ENCODE results near the gene FGB.

Gene FGB

GRCh38 chr4:154611833-154612232 is 49.0 kb downstream of the FGB start:
- TF ChIP-seq ARNT (IDR thresholded peaks at IDR 0.05) (no peak), FOXM1 (IDR thresholded peaks at IDR 0.05; ENCODE audit: borderline replicate concordance) (no peak), SUZ12 (IDR thresholded peaks at IDR 0.05) (no peak), FOXA1 (IDR thresholded peaks at IDR 0.05) (no peak), CTBP1 (IDR thresholded peaks at IDR 0.05; ENCODE audit: borderline replicate concordance) (no peak), HDGF (IDR thresholded peaks at IDR 0.05; ENCODE audit: borderline replicate concordance) (no peak), ZNF384 (IDR thresholded peaks at IDR 0.05) (no peak), BHLHE40 (IDR thresholded peaks at IDR 0.05; ENCODE audit: borderline replicate concordance) (no peak), L3MBTL2 (conservative IDR thresholded peaks at IDR 0.05) (no peak), SP1 (IDR thresholded peaks at IDR 0.05) (no peak), FOXK2 (IDR thresholded peaks at IDR 0.05) (no peak), LEF1 (IDR thresholded peaks at IDR 0.05; ENCODE audit: borderline replicate concordance) (no peak), TARDBP (IDR thresholded peaks at IDR 0.05) (no peak), ELF4 (IDR thresholded peaks at IDR 0.05) (no peak), PKNOX1 (IDR thresholded peaks at IDR 0.05) (no peak), NFRKB (IDR thresholded peaks at IDR 0.05) (no peak)
- CTCF ChIA-PET = interaction anchor here (0.6 to 1.7 kb wide), 3 partner anchors 10 to 53 kb away, joined by 3 to 5 read pairs (median 4); no protein-coding TSS in a partner anchor
- no peak for DNase-seq (ENCODE audit: extremely low spot score)
- POLR2A ChIA-PET = interaction anchor here (2.1 kb wide), 1 partner anchor 62 kb away, joined by 10 read pairs; the partner anchor contains the start of gene PLRG1

GRCh38 chr4:154612472-154613414 is 49.9 kb downstream of the FGB start, which contains the start of gene FGG:
Gene FGG, minus strand, starts transcription at chr4:154612656. Its CDS starts 47 bp downstream, at chr4:154612609.
- TF ChIP-seq ZNF384 (IDR thresholded peaks at IDR 0.05) (no peak), SP1 (IDR thresholded peaks at IDR 0.05) (no peak), CTBP1 (IDR thresholded peaks at IDR 0.05; ENCODE audit: borderline replicate concordance) (no peak), PKNOX1 (IDR thresholded peaks at IDR 0.05) (no peak), ARNT (IDR thresholded peaks at IDR 0.05) (no peak), LEF1 (IDR thresholded peaks at IDR 0.05; ENCODE audit: borderline replicate concordance) (no peak), FOXK2 (IDR thresholded peaks at IDR 0.05) (no peak), HDGF (IDR thresholded peaks at IDR 0.05; ENCODE audit: borderline replicate concordance) (no peak), FOXM1 (IDR thresholded peaks at IDR 0.05; ENCODE audit: borderline replicate concordance) (no peak), L3MBTL2 (conservative IDR thresholded peaks at IDR 0.05) (no peak), SUZ12 (IDR thresholded peaks at IDR 0.05) (no peak), BHLHE40 (IDR thresholded peaks at IDR 0.05; ENCODE audit: borderline replicate concordance) (no peak), TARDBP (IDR thresholded peaks at IDR 0.05) (no peak), ELF4 (IDR thresholded peaks at IDR 0.05) (no peak), FOXA1 (IDR thresholded peaks at IDR 0.05) (no peak), NFRKB (IDR thresholded peaks at IDR 0.05) (no peak)
- POLR2A ChIA-PET = interaction anchor here (2.1 kb wide), 1 partner anchor 63 kb away, joined by 10 read pairs; the partner anchor contains the start of gene PLRG1
- CTCF ChIA-PET = interaction anchor here (0.5 to 1.7 kb wide), 5 partner anchors 9 to 740 kb away, joined by 3 to 5 read pairs (median 3); no protein-coding TSS in a partner anchor

GRCh38 chr4:154614306-154614705 is 51.5 kb downstream of the FGB start:
- POLR2A ChIA-PET = no interaction called here
- TF ChIP-seq ARNT (IDR thresholded peaks at IDR 0.05) = no peak
- no peak for TF ChIP-seq ZNF384 (IDR thresholded peaks at IDR 0.05)
- TF ChIP-seq ELF4 (IDR thresholded peaks at IDR 0.05) = no peak
- TF ChIP-seq LEF1 (IDR thresholded peaks at IDR 0.05; ENCODE audit: borderline replicate concordance) = no peak
- CTCF ChIA-PET = interaction anchor here (1.4 kb wide), 1 partner anchor 62 kb away, joined by 3 read pairs; no protein-coding TSS in a partner anchor
- DNase-seq (ENCODE audit: extremely low spot score) = no peak

More at GRCh38 chr4:154612472-154613414, 49.9 kb downstream of the FGB start, which contains the start of gene FGG:
- no peak for DNase-seq (ENCODE audit: extremely low spot score)

- TF ChIP-seq PKNOX1 (IDR thresholded peaks at IDR 0.05) = no peak
- TF ChIP-seq HDGF (IDR thresholded peaks at IDR 0.05; ENCODE audit: borderline replicate concordance) = no peak
- TF ChIP-seq NFRKB (IDR thresholded peaks at IDR 0.05) = no peak
- TF ChIP-seq L3MBTL2 (conservative IDR thresholded peaks at IDR 0.05) = no peak
- no peak for TF ChIP-seq BHLHE40 (IDR thresholded peaks at IDR 0.05; ENCODE audit: borderline replicate concordance)
- TF ChIP-seq FOXK2 (IDR thresholded peaks at IDR 0.05) = no peak
- TF ChIP-seq ELF4 (IDR thresholded peaks at IDR 0.05) = no peak
- TF ChIP-seq SUZ12 (IDR thresholded peaks at IDR 0.05) = no peak
- no peak for TF ChIP-seq SP1 (IDR thresholded peaks at IDR 0.05)
- no peak for TF ChIP-seq CTBP1 (IDR thresholded peaks at IDR 0.05; ENCODE audit: borderline replicate concordance)
- no peak for TF ChIP-seq ARNT (IDR thresholded peaks at IDR 0.05)
- TF ChIP-seq FOXA1 (IDR thresholded peaks at IDR 0.05) = no peak
- TF ChIP-seq FOXM1 (IDR thresholded peaks at IDR 0.05; ENCODE audit: borderline replicate concordance) = no peak
- DNase-seq (ENCODE audit: extremely low spot score) = no peak
- ChIA-PET CTCF (no interaction called here), POLR2A (no interaction called here)
Measured at GRCh38 chr4:154615211-154615610, 52.4 kb downstream of the FGB start.

- CTCF ChIA-PET = no interaction called here
Measured at GRCh38 chr4:154616287-154616686, 53.5 kb downstream of the FGB start.

More at GRCh38 chr4:154616287-154616686, 53.5 kb downstream of the FGB start:
- POLR2A ChIA-PET = interaction anchor here (1.3 kb wide), 1 partner anchor 66 kb away, joined by 5 read pairs; the partner anchor contains the start of gene PLRG1
- TF ChIP-seq FOXM1 (IDR thresholded peaks at IDR 0.05; ENCODE audit: borderline replicate concordance) (no peak), TARDBP (IDR thresholded peaks at IDR 0.05) (no peak), BHLHE40 (IDR thresholded peaks at IDR 0.05; ENCODE audit: borderline replicate concordance) (no peak), ZNF384 (IDR thresholded peaks at IDR 0.05) (no peak), HDGF (IDR thresholded peaks at IDR 0.05; ENCODE audit: borderline replicate concordance) (no peak), SUZ12 (IDR thresholded peaks at IDR 0.05) (no peak)
- no peak for DNase-seq (ENCODE audit: extremely low spot score)
